ENCODE data around the gene H2BK1.

The H2BK1 gene

DNA sequence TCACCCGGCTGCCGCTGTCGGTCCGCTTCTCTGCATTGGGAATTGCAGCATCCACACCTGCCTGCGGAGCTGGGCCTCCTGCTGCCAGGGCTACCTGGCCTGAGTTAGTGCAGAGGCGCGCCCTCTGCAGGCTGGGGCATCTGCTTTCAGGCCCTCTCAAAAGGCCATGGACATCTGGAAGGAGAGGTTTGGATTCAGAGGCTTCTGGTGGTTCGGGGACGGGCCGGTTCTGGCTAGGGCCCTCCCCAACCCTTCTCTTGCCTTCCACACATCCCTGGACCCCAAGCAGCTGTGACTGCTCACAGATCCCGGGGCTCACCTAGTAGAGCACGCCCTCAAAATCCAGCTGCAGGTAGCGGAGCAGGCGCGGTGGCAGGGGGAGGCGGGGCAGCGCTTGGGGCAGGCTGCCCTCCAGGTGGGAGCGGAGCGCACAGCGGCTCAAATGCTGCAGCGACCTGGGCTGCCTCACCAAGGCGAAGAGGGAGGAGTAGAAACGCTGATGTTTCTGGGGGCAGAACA is 34.4 kb downstream of the H2BK1 start:
- H3K4me3 ChIP-seq (ENCODE audit: control insufficient read depth, low read depth, low read length), result no peak overlapping the region
- TF ChIP-seq, protein P1, sequence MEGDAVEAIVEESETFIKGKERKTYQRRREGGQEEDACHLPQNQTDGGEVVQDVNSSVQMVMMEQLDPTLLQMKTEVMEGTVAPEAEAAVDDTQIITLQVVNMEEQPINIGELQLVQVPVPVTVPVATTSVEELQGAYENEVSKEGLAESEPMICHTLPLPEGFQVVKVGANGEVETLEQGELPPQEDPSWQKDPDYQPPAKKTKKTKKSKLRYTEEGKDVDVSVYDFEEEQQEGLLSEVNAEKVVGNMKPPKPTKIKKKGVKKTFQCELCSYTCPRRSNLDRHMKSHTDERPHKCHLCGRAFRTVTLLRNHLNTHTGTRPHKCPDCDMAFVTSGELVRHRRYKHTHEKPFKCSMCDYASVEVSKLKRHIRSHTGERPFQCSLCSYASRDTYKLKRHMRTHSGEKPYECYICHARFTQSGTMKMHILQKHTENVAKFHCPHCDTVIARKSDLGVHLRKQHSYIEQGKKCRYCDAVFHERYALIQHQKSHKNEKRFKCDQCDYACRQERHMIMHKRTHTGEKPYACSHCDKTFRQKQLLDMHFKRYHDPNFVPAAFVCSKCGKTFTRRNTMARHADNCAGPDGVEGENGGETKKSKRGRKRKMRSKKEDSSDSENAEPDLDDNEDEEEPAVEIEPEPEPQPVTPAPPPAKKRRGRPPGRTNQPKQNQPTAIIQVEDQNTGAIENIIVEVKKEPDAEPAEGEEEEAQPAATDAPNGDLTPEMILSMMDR (conservative IDR thresholded peaks at IDR 0.05; ENCODE audit: control insufficient read depth, insufficient read depth, low read depth, low read length), result no peak
- no peak for DNase-seq (ENCODE audit: low read depth)

DNA sequence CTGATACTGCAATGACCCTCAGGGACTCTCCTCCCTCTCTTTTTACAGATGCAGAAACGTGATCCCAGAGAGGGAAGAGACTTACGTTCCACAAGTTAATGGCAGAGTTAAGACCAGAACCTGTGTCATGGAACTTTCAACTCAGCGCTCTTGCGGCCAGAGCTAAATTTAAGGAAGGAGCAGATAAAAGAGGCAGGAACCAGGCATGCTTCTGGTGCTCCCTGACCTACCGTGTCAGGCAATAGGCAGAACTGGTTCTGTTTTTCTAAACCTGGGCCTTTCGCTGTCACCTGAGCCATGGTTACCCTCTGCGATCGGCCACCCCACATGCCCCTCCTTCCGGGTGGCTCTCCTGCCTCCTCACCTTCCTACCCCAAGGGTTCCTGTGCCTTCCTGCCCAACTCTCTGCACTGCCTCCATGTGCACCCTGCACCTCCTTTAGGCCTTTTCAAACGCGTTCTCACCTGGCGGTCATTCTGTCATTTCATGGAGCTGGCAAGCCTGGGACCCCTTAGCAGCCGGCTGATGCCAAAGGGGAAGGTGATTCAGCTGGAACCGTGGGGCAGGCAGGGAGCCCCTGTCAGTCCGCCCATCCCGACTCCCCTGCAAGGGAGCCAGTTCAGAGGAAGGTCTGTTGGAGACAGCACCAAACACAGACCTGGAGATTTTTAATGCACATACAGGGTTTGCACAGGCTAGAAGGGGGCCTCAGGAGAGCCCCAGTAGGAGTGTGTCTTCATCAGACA is 35.1 kb downstream of the H2BK1 start:
- no peak for DNase-seq (ENCODE audit: low read depth)
- no peak overlapping the region for H3K4me3 ChIP-seq (ENCODE audit: control insufficient read depth, low read depth, low read length)
- TF ChIP-seq, protein P1 (conservative IDR thresholded peaks at IDR 0.05; ENCODE audit: control insufficient read depth, insufficient read depth, low read depth, low read length), result no peak

DNA sequence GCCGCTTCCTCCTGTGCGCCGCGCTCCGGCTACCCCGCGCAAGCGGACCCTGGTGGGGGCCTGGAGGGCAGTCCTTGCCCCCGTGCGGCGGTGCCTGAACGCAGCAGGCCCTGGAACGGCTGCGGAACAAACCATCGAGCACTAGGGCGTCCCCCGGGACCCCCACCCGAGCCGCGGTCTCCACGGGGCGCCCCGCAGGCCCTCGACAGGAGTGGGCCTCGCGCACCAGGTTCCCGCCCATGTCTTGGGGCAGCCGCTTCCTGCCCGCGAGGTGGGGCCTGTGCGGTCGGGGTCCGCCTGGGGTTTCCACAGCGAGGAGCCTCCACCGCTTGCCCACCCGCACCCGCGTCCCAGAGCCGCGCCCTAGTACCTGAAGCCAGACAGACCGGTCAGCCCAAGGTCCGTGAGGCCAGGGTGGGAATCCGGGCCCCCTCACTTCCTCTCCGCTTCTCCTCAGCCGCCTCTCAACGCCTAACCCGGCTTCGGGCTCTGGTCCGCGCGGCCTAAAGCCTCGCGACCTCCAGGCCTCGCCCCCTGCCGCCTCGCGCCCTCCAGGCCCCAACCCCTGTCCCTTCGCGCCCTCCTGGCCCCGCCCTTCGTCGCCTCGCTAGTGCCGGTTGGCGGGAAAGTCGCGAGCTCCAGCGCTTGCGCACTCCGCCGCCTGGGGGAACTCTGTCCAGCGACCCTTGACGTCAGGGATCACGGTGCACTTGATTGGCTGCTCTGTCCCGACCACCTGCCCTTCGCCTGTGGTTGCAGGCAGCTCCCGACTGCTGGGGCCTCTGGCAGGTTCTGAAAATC is 35.8 kb downstream of the H2BK1 start:
- H3K4me3 ChIP-seq (ENCODE audit: control insufficient read depth, low read depth, low read length), result no peak overlapping the region
- DNase-seq (ENCODE audit: low read depth), result peak; percentile 38
- TF ChIP-seq, protein P1 (conservative IDR thresholded peaks at IDR 0.05; ENCODE audit: control insufficient read depth, insufficient read depth, low read depth, low read length), result no peak

DNA sequence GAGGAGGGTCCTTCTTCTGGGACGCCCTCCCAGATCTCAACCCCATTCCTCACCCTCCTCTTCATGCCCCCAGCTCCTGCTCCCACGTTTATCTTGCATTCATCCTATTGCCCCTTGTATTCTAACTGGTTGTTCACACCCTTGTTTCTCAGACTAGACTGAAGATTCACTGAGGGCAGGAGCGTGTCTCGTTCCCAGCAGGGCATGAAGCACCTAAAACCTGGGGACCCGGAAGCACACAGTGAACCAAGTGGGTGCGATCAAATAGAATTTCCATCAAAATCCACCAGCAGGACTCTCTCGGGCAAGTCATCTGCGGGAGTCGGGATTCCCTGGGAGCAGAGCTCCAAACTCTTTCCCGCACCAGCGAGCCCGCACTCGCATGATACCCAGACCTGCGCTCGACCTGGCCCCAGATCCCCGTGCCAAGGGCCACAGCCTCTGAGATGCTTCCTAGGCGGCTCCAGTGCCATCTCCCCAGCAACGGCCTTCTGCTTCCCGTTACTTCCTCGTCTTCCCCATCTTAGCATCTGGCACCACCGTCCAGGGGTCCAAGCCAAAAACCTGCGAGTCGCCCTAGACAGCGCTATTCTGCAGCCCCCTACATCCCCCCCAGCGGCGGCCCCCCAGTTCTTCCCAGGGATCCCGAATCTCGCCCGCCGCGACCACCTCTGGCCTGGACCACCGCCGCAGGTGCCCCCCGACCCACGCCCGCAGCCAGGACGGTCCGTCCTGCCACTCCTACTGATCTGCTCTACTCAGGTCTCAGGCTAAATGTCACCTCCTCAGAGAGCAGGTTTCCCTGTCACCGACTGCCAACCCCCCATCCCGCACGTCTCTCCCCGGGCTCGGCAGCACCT is 36.7 kb downstream of the H2BK1 start:
- no peak for DNase-seq (ENCODE audit: low read depth)
- TF ChIP-seq, protein P1 (conservative IDR thresholded peaks at IDR 0.05; ENCODE audit: control insufficient read depth, insufficient read depth, low read depth, low read length), result no peak
- no peak overlapping the region for H3K4me3 ChIP-seq (ENCODE audit: control insufficient read depth, low read depth, low read length)

DNA sequence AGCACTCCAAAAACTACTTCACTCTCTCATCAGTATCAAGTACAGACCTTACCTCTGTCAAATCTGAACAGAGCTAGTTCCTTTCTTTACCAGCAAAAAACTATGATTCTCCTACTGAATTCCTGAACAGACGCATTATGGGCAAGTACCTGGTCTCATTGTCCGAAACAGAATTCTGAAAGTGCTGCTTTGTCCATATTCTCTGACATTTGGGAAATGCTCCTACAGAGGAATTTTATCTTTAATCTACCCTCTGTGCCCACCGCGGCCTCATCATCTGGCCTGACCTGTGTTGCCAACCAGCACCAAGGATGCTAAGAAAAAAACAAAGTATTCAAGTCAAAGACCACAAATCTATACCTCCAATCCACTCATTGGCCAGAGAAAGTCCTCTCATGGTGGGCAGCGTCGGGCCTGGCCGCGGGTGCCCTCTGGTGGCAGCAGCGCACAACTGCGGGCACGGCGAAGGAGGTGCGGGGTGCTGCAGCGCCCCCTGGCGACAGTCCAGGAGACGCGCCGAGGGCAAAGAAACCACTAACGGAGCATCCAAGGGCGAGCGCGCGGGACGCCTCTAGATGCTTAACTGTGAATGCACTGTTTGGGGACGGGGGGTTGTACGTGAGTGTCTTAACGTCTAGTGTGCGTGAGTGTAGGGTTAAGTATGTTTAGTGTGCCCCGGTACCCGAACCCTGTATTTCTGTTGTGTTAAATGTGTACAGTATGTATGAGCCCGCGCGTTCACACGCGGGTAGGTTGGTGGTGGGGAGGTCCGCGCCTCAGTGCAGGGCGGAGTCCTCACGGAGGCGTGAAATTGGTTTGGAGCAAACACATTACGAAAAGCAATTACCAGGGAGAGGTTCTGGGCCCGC is 37.8 kb downstream of the H2BK1 start:
- peak; percentile 58 for DNase-seq (ENCODE audit: low read depth)
- TF ChIP-seq, protein P1 (conservative IDR thresholded peaks at IDR 0.05; ENCODE audit: control insufficient read depth, insufficient read depth, low read depth, low read length), result peak; percentile 96

More for the DNA sequence above, 37.8 kb downstream of the H2BK1 start:
- H3K4me3 ChIP-seq (ENCODE audit: control insufficient read depth, low read depth, low read length), result no peak overlapping the region

Measured in fibroblast of mammary gland (primary cell).